Activated CD8-positive, alpha-beta memory T cell treated with anti-CD3 and anti-CD28 coated beads, Interleukin-2, amount 50 U/mL, for 1 hour (primary cell): ENCODE data around the gene SIM2.

Experiments
- DNase-seq: peaks from one replicate; pipeline ENCODE4 v3.0.0-alpha.2; 2020; ENCODE audit errors: extremely low read depth

The SIM2 gene

GRCh38 chr21:36798491-36798890, 99.6 kb downstream of the SIM2 start:
- DNase-seq: no peak
